ENCODE results near the gene SIPA1L3. TPM values are rescaled to one million over a fixed set of nuclear protein-coding genes. Genes with fewer than 3 reads are reported as not detected.

SIPA1L3 gene
- total RNA-seq, 1 experiment from 2014 or later: 125 TPM

GRCh38 chr19:38213469-38213868 is 306.5 kb downstream of the SIPA1L3 start:
- POLR2A ChIA-PET: no interaction called here

GRCh38 chr19:38213911-38214625 is 307.1 kb downstream of the SIPA1L3 start:
- CTCF ChIA-PET: no interaction called here
- H3K9me3 ChIP-seq: no peaks in the 10 kb centered on the region
- H3K36me3 Mint-ChIP-seq (ENCODE audit: insufficient read depth, unreplicated experiment): peaks cover 36% of the 10 kb centered on the region
- H3K9me3 Mint-ChIP-seq (ENCODE audit: unreplicated experiment): no peaks in the 10 kb centered on the region
- H3K4me1 Mint-ChIP-seq (ENCODE audit: low read depth, unreplicated experiment): peaks cover 10% of the 10 kb centered on the region
- no peak overlapping the region for H3K4me3 ChIP-seq (ENCODE audit: low read depth, low read length)
- peak overlapping the region; percentile 60 for H3K27ac Mint-ChIP-seq (ENCODE audit: unreplicated experiment)
- BruUV-seq (replicated peaks): no TSS peak
- intact Hi-C loops (cut with micrococcal nuclease; ENCODE audit: unreplicated experiment): no loop called here
- H3K4me1 ChIP-seq: no peaks in the 10 kb centered on the region
- DNase-seq: no peak
- POLR2A ChIA-PET: no interaction called here
- TF ChIP-seq CTCF (IDR thresholded peaks at IDR 0.05; ENCODE audit: insufficient read depth in 1 of 2, low read depth in 1 of 2, low read length in 1 of 2, severe bottlenecking in 1 of 2, unreplicated experiment in 1 of 2): no peak
- no peaks in the 10 kb centered on the region for H3K27me3 ChIP-seq (replicated peaks; ENCODE audit: control insufficient read depth, insufficient read depth, low read length)
- no peaks in the 10 kb centered on the region for H3K36me3 ChIP-seq (ENCODE audit: control insufficient read depth, insufficient read depth, low read length)
- H3K4me3 Mint-ChIP-seq (ENCODE audit: unreplicated experiment): no peak overlapping the region
- H3K27me3 Mint-ChIP-seq (ENCODE audit: insufficient read depth, unreplicated experiment): no peaks in the 10 kb centered on the region

More at GRCh38 chr19:38213469-38213868, 306.5 kb downstream of the SIPA1L3 start:
- no peak for DNase-seq
- Histone ChIP-seq H3K4me3 (ENCODE audit: low read depth, low read length) (no peak overlapping the region), H3K27me3 (replicated peaks; ENCODE audit: control insufficient read depth, insufficient read depth, low read length) (no peaks in the 10 kb centered on the region), H3K36me3 (ENCODE audit: control insufficient read depth, insufficient read depth, low read length) (no peaks in the 10 kb centered on the region), H3K9me3 (no peaks in the 10 kb centered on the region), H3K4me1 (no peaks in the 10 kb centered on the region)
- no peaks in the 10 kb centered on the region for H3K9me3 Mint-ChIP-seq (ENCODE audit: unreplicated experiment)
- BruUV-seq (replicated peaks): no TSS peak
- H3K27ac Mint-ChIP-seq (ENCODE audit: unreplicated experiment): no peak overlapping the region
- CTCF ChIA-PET: interaction anchor here (0.5 kb wide), 1 partner anchor 14 kb away, joined by 9 read pairs; no protein-coding TSS in a partner anchor
- no peaks in the 10 kb centered on the region for H3K27me3 Mint-ChIP-seq (ENCODE audit: insufficient read depth, unreplicated experiment)
- TF ChIP-seq CTCF (IDR thresholded peaks at IDR 0.05; ENCODE audit: insufficient read depth in 1 of 2, low read depth in 1 of 2, low read length in 1 of 2, severe bottlenecking in 1 of 2, unreplicated experiment in 1 of 2): no peak
- intact Hi-C loops (cut with micrococcal nuclease; ENCODE audit: unreplicated experiment): no loop called here
- H3K36me3 Mint-ChIP-seq (ENCODE audit: insufficient read depth, unreplicated experiment): peaks cover 42% of the 10 kb centered on the region
- H3K4me1 Mint-ChIP-seq (ENCODE audit: low read depth, unreplicated experiment): peaks cover 10% of the 10 kb centered on the region
- no peak overlapping the region for H3K4me3 Mint-ChIP-seq (ENCODE audit: unreplicated experiment)

GRCh38 chr19:38216785-38217641 is 310.0 kb downstream of the SIPA1L3 start:
- H3K4me3 Mint-ChIP-seq (ENCODE audit: unreplicated experiment): no peak overlapping the region
- POLR2A ChIA-PET: no interaction called here
- no peaks in the 10 kb centered on the region for H3K9me3 Mint-ChIP-seq (ENCODE audit: unreplicated experiment)
- CTCF ChIA-PET: no interaction called here
- Histone ChIP-seq H3K4me1 (no peaks in the 10 kb centered on the region), H3K27me3 (replicated peaks; ENCODE audit: control insufficient read depth, insufficient read depth, low read length) (no peaks in the 10 kb centered on the region), H3K4me3 (ENCODE audit: low read depth, low read length) (no peak overlapping the region), H3K9me3 (no peaks in the 10 kb centered on the region), H3K36me3 (ENCODE audit: control insufficient read depth, insufficient read depth, low read length) (no peaks in the 10 kb centered on the region)
- BruUV-seq (replicated peaks): no TSS peak
- no peaks in the 10 kb centered on the region for H3K4me1 Mint-ChIP-seq (ENCODE audit: low read depth, unreplicated experiment)
- intact Hi-C loops (cut with micrococcal nuclease; ENCODE audit: unreplicated experiment): no loop called here
- no peak overlapping the region for H3K27ac Mint-ChIP-seq (ENCODE audit: unreplicated experiment)
- no peak for TF ChIP-seq CTCF (IDR thresholded peaks at IDR 0.05; ENCODE audit: insufficient read depth in 1 of 2, low read depth in 1 of 2, low read length in 1 of 2, severe bottlenecking in 1 of 2, unreplicated experiment in 1 of 2)
- H3K27me3 Mint-ChIP-seq (ENCODE audit: insufficient read depth, unreplicated experiment): no peaks in the 10 kb centered on the region
- H3K36me3 Mint-ChIP-seq (ENCODE audit: insufficient read depth, unreplicated experiment): peaks cover 16% of the 10 kb centered on the region
- DNase-seq: peak in 1 of 2 experiments; percentile 40
